BLaER1 (cell line): Measurements from ENCODE around the gene CCDC92.

Source experiments
- H3K27ac ChIP-seq: shearing (Covaris generic); formaldehyde crosslinking; 2 replicates; pipeline ENCODE4 v1.8.1; 2022
- H3K27me3 ChIP-seq: shearing (Covaris generic); formaldehyde crosslinking; 2 replicates; pipeline ENCODE4 v1.8.1; 2022
- H3K36me3 ChIP-seq: shearing (Covaris generic); formaldehyde crosslinking; 2 replicates; pipeline ENCODE4 v1.8.1; 2022
- H3K4me1 ChIP-seq: shearing (Covaris generic); formaldehyde crosslinking; 2 replicates; pipeline ENCODE4 v1.8.1; 2022
- H3K4me2 ChIP-seq: shearing (Covaris generic); formaldehyde crosslinking; 2 replicates; pipeline ENCODE4 v1.8.1; 2022
- H3K4me3 ChIP-seq: shearing (Covaris generic); formaldehyde crosslinking; 2 replicates; pipeline ENCODE4 v1.8.1; 2022
- H3K9ac ChIP-seq: shearing (Covaris generic); formaldehyde crosslinking; 2 replicates; pipeline ENCODE4 v1.8.1; 2022
- H3K9me3 ChIP-seq: shearing (Covaris generic); formaldehyde crosslinking; 2 replicates; pipeline ENCODE4 v1.8.1; 2022
- H4K20me1 ChIP-seq: shearing (Covaris generic); formaldehyde crosslinking; 2 replicates; pipeline ENCODE4 v1.8.1; 2022
- Cebpa-rat ChIP-seq: shearing (Covaris generic); IDR thresholded peaks from 2 replicates; pipeline ENCODE4 v1.8.1; 2022

The CCDC92 gene

DNA sequence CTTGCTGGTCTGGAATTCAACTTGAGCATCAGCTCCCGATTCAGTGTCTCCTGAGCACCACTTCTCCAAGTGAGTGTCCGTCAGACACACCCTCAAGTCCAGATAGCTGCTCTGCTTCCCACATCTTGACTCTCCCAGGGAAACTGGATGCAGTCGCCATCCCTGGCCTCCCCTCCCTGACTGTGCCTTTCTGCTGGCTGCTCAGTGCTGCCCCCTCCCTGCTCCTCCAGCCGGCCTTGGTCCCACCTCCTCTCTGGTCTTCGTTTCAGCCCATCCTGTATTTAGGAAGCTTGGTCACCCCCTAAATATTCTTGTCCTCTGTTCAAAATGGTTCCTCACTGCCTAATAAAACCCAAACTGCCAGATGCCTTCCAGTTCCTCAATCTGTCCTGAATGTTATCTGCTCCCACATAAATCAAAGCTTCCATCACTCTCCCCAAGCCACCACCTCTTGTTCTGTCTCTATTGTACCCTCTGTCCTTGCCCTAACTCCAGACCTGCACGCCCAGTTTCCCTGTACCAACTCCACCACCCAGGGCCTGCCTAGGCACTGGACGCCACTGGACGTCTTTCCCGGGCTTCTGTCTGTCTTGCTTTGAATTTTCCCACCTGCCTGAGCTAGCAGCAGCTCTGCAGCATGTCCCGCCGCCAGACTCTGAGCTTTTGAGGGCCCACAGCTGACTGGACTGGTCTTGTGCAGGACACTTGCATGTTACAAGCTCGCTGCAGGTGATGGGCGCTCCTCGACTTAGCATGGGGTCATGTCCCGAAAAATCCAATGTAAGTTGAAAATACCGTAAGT is 33.8 kb downstream of the CCDC92 start:
- peaks cover 10% of the 10 kb centered on the region for H3K9me3 ChIP-seq
- H4K20me1 ChIP-seq: peaks cover 14% of the 10 kb centered on the region
- H3K4me3 ChIP-seq: peak overlapping the region; percentile 36; the same call in 1 of the 2 replicates
- peaks cover 46% of the 10 kb centered on the region for H3K4me1 ChIP-seq
- peak overlapping the region; percentile 15; the same call in 1 of the 2 replicates for H3K27ac ChIP-seq
- H3K4me2 ChIP-seq: peak overlapping the region; percentile 81
- no peak for TF ChIP-seq Cebpa-rat
- no peaks in the 10 kb centered on the region for H3K27me3 ChIP-seq
- peaks cover 47% of the 10 kb centered on the region for H3K36me3 ChIP-seq
- H3K9ac ChIP-seq: peak overlapping the region; percentile 16; the same call in 1 of the 2 replicates

- Histone ChIP-seq H3K4me3 (peak overlapping the region; percentile 36), H3K36me3 (peaks cover 38% of the 10 kb centered on the region), H3K4me2 (peak overlapping the region; percentile 81), H4K20me1 (peaks cover 24% of the 10 kb centered on the region), H3K27ac (peak overlapping the region; percentile 15), H3K4me1 (peaks cover 48% of the 10 kb centered on the region), H3K27me3 (no peaks in the 10 kb centered on the region), H3K9ac (peak overlapping the region; percentile 16; the same call in 1 of the 2 replicates), H3K9me3 (peaks cover 10% of the 10 kb centered on the region)
- no peak for TF ChIP-seq Cebpa-rat
Observed at GRCh38 chr12:123937707-123938591, 34.7 kb downstream of the CCDC92 start.

DNA sequence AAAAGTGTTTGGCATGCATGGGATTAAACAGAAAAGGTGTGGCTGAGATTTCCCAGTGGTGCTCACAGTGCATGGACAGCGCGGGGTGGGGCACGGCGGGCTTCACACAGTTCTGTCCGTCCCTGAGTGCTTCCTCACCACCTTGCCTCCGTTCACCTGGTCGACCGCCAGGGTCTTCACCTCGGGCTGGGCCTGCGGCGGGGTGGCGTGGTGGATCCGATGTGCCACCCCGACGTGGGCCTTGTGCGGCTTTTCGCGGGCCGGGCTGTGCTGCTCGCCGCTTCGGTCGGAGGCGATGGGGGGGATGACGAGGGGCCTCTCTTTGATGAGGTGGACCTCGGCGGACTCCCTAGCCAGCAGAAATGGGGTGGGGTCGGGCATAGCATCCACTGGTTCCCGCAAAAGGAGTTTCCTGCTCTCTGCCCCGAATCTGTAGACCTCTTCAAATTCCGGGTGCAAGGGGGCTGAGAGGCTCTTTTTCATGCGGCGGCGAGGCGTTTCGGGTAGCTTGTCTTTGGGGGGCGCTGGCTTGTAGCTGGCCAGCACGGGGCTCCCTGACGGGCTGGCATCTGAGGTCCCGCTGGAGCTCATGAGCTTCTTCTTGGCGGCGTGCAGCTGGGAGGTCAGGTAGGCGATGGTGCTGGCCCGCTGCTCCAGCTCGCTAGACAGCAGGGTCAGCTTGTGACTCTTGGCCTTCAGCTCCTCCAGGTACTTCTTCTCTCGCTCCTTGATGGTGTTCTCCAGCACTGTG is 35.5 kb downstream of the CCDC92 start:
- Histone ChIP-seq H3K9ac (peak overlapping the region; percentile 16; the same call in 1 of the 2 replicates), H4K20me1 (peaks cover 24% of the 10 kb centered on the region), H3K4me1 (peaks cover 54% of the 10 kb centered on the region), H3K9me3 (peaks cover 8% of the 10 kb centered on the region), H3K27ac (peak overlapping the region; percentile 15), H3K4me2 (peak overlapping the region; percentile 81), H3K36me3 (peaks cover 30% of the 10 kb centered on the region), H3K27me3 (no peaks in the 10 kb centered on the region), H3K4me3 (peak overlapping the region; percentile 36)
- TF ChIP-seq Cebpa-rat: no peak

- Histone ChIP-seq H3K4me1 (peaks cover 61% of the 10 kb centered on the region), H3K4me2 (peak overlapping the region; percentile 81; the same call in 1 of the 2 replicates), H4K20me1 (peaks cover 24% of the 10 kb centered on the region), H3K36me3 (peaks cover 23% of the 10 kb centered on the region), H3K4me3 (no peak overlapping the region), H3K27ac (no peak overlapping the region), H3K9ac (no peak overlapping the region), H3K9me3 (0 out of 2 replicates have a peak, but pooled peaks cover 2% of the 10 kb centered on the region), H3K27me3 (no peaks in the 10 kb centered on the region)
- TF ChIP-seq Cebpa-rat: no peak
Observed at GRCh38 chr12:123936471-123936870, 36.2 kb downstream of the CCDC92 start.

DNA sequence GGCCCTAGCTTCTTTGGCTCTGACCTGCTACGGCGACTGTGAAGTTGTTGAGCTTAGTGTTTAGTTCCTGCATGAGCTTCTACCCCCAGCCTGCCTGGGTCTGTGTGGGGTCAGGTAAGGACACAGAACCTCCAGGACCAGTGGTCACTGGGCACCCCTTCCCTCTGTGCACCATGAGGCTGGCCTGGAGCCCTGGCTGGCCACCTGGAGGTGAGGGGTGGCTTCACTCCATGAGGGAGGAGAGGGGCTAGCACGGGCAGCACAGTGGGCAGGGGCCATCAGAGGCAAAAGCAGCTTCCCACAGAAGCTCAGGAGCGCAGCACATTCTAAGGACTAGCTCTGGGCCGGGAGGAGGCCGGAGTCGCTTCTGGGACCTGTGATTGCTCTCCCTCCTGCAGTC is 36.7 kb downstream of the CCDC92 start:
- Histone ChIP-seq H3K9ac (no peak overlapping the region), H3K9me3 (no peaks in the 10 kb centered on the region), H3K4me2 (no peak overlapping the region), H4K20me1 (peaks cover 24% of the 10 kb centered on the region), H3K36me3 (peaks cover 19% of the 10 kb centered on the region; the same call in 1 of the 2 replicates), H3K4me1 (peaks cover 66% of the 10 kb centered on the region), H3K27ac (no peak overlapping the region), H3K27me3 (no peaks in the 10 kb centered on the region), H3K4me3 (no peak overlapping the region)
- no peak for TF ChIP-seq Cebpa-rat

DNA sequence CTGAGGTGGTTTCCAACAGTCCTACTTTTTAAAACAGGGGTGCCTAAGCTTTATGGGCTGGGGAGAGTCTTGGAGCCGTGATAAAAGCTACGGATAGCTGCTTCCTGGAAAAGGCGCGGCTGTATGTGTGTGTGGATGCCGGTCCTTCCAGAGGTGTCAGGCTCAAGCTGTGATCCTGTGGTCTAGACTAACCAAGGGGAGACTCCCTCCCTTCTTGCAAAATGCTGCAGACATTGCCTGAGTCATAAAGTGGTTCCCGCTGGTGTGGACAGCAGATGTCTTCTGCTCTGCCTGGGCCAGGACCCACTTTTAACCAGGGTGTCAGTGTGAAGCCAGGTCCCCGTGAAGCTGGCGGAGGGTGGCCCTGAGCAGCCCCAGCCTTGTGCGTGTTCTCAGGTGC is 37.8 kb downstream of the CCDC92 start:
- H3K4me2 ChIP-seq: peak overlapping the region; percentile 59

DNA sequence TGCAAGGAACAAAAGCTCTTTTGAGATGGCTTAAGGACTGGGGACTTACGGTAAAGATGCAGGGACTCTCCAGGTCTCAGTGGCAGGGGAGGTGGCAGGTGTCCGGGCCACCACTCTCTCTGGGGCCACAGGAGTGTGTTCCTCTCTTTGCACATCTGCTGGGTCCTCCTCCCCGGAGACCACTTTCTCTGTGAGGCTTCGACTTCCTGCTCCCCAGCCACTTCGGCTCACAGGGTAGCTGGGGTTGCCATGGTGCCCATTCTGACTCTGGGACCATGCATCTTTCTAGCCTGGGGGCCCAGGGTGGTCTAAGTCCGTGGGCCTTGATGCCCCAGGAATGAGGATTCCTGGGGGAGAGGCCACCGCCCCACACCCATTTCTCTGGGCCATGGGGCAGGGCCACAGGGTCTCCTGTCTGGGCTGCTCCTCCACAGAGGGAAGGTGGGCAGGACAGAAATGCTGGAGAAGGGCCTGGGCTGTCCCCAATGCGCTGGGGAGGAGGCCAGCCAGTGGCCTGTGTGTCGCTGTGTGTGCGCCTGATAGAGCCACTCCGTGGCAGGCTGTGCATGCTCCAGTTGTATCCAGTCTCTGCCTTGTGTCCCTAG is 38.5 kb downstream of the CCDC92 start:
- no peak for TF ChIP-seq Cebpa-rat
- H3K4me2 ChIP-seq: peak overlapping the region; percentile 59
- H3K4me3 ChIP-seq: no peak overlapping the region
- H4K20me1 ChIP-seq: peaks cover 37% of the 10 kb centered on the region
- H3K27ac ChIP-seq: no peak overlapping the region
- peaks cover 10% of the 10 kb centered on the region; the same call in 1 of the 2 replicates for H3K36me3 ChIP-seq
- no peak overlapping the region for H3K9ac ChIP-seq
- peaks cover 83% of the 10 kb centered on the region for H3K4me1 ChIP-seq
- no peaks in the 10 kb centered on the region for H3K27me3 ChIP-seq
- H3K9me3 ChIP-seq: no peaks in the 10 kb centered on the region

More for the DNA sequence above, 37.8 kb downstream of the CCDC92 start:
- H3K36me3 ChIP-seq: peaks cover 10% of the 10 kb centered on the region; the same call in 1 of the 2 replicates
- H3K9me3 ChIP-seq: no peaks in the 10 kb centered on the region
- peaks cover 30% of the 10 kb centered on the region for H4K20me1 ChIP-seq
- H3K27ac ChIP-seq: no peak overlapping the region
- TF ChIP-seq Cebpa-rat: no peak
- H3K27me3 ChIP-seq: no peaks in the 10 kb centered on the region
- no peak overlapping the region for H3K4me3 ChIP-seq
- H3K4me1 ChIP-seq: peaks cover 77% of the 10 kb centered on the region
- H3K9ac ChIP-seq: no peak overlapping the region

DNA sequence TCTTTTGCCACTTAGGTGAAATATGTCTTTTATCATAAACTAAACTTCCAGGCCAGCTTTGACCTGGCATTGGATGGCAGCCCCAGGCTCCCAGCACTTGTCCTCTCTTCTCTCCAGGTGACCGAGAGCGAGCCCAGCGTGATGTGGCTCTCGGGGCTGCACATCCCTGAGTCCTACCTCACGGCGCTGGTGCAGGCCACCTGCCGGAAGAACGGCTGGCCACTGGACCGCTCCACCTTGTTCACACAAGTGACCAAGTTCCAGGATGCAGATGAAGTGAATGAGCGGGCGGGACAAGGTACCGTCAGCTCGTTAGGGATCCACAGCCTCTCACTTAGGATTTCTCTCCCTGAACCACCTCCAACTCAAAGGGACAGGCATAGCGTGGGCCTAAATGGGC is 39.4 kb downstream of the CCDC92 start:
- TF ChIP-seq Cebpa-rat: no peak
- H3K9me3 ChIP-seq: no peaks in the 10 kb centered on the region
- peaks cover 46% of the 10 kb centered on the region for H4K20me1 ChIP-seq
- H3K4me2 ChIP-seq: peak overlapping the region; percentile 59
- H3K27me3 ChIP-seq: no peaks in the 10 kb centered on the region
- H3K4me1 ChIP-seq: peaks cover 83% of the 10 kb centered on the region
- no peak overlapping the region for H3K4me3 ChIP-seq
- peaks cover 10% of the 10 kb centered on the region; the same call in 1 of the 2 replicates for H3K36me3 ChIP-seq
- no peak overlapping the region for H3K9ac ChIP-seq
- H3K27ac ChIP-seq: no peak overlapping the region; the same call in 1 of the 2 replicates
